ENCODE measurements around the gene MTM1. TPM values are rescaled to one million over a fixed set of nuclear protein-coding genes. Genes with fewer than 3 reads are reported as not detected.

Gene MTM1
- polyA plus RNA-seq, 1 of the 3 experiments (the other 2 are of a cell fraction) = 2.7 TPM

- no peak for TF ChIP-seq IRF3 (IDR thresholded peaks at IDR 0.05; ENCODE audit: low read depth, low read length)
- no peak for TF ChIP-seq TEAD4 (IDR thresholded peaks at IDR 0.05; ENCODE audit: borderline replicate concordance, insufficient read depth)
- no peak for TF ChIP-seq TAF1 (IDR thresholded peaks at IDR 0.05; ENCODE audit: borderline replicate concordance, low read depth, low read length)
- TF ChIP-seq CTCF (IDR thresholded peaks at IDR 0.05) = no peak
- no peak for TF ChIP-seq EZH2phosphoT487 (IDR thresholded peaks at IDR 0.05; ENCODE audit: borderline replicate concordance, low read depth)
Measured at GRCh38 chrX:150616179-150616862, 47.9 kb downstream of the MTM1 start (continued).

- DNase-seq = no peak
- CTCF ChIA-PET = no interaction called here
Measured at GRCh38 chrX:150616863-150617198, 48.4 kb downstream of the MTM1 start.

More at GRCh38 chrX:150616863-150617198, 48.4 kb downstream of the MTM1 start:
- Histone ChIP-seq H3K9ac (no peak overlapping the region), H3K4me1 (ENCODE audit: control insufficient read depth in 1 of 2, insufficient read depth in 2 of 2, low read depth in 1 of 2, low read length in 1 of 2) (no peaks in the 10 kb centered on the region), H3K9me2 (no peaks in the 10 kb centered on the region), H3K27me3 (ENCODE audit: insufficient read depth) (no peaks in the 10 kb centered on the region), H3K27ac (ENCODE audit: low read depth in 2 of 2, low read length in 1 of 2) (no peak overlapping the region), H3K36me3 (replicated peaks in 1 of 2; ENCODE audit: control insufficient read depth in 1 of 2, insufficient read depth in 2 of 2, low read length in 1 of 2) (peaks cover 3 to 9% of the 10 kb centered on the region in 2 experiments), H3K9me3 (no peaks in the 10 kb centered on the region), H3K4me2 (no peak overlapping the region), H3F3A (replicated peaks; ENCODE audit: insufficient read depth) (no peaks in the 10 kb centered on the region), H3K79me2 (ENCODE audit: insufficient read depth) (no peaks in the 10 kb centered on the region), H3K4me3 (ENCODE audit: low read depth in 2 of 2, low read length in 1 of 2) (no peak overlapping the region), H2AFZ (ENCODE audit: low read depth) (no peak overlapping the region), H4K20me1 (ENCODE audit: insufficient read depth) (no peaks in the 10 kb centered on the region)
- POLR2A ChIA-PET = no interaction called here
- TF ChIP-seq FOXM1 (IDR thresholded peaks at IDR 0.05; ENCODE audit: low read depth) = no peak
- TF ChIP-seq RCOR1 (IDR thresholded peaks at IDR 0.05; ENCODE audit: low read length) = no peak
- TF ChIP-seq MEF2A (IDR thresholded peaks at IDR 0.05; ENCODE audit: borderline replicate concordance, low read depth) = no peak
- no peak for TF ChIP-seq MAX (IDR thresholded peaks at IDR 0.05; ENCODE audit: low read depth)
- TF ChIP-seq NFIC (IDR thresholded peaks at IDR 0.05; ENCODE audit: borderline replicate concordance) = no peak
- no peak for TF ChIP-seq USF2 (IDR thresholded peaks at IDR 0.05; ENCODE audit: borderline replicate concordance, low read depth, low read length)
- TF ChIP-seq SIN3A (IDR thresholded peaks at IDR 0.05; ENCODE audit: borderline replicate concordance, low read depth, low read length) = no peak
- no peak for TF ChIP-seq CTCF (IDR thresholded peaks at IDR 0.05)
- no peak for TF ChIP-seq CHD2 (IDR thresholded peaks at IDR 0.05; ENCODE audit: low read length, partially characterized antibody)
- TF ChIP-seq RXRA (IDR thresholded peaks at IDR 0.05; ENCODE audit: borderline replicate concordance, low read depth) = no peak
- TF ChIP-seq RFX5 (IDR thresholded peaks at IDR 0.05; ENCODE audit: low read length) = no peak
- TF ChIP-seq FOXJ3 (CRISPR knock-in tag; IDR thresholded peaks at IDR 0.05) = no peak
- no peak for TF ChIP-seq NRF1 (IDR thresholded peaks at IDR 0.05; ENCODE audit: low read depth, low read length)
- TF ChIP-seq RAD21 (IDR thresholded peaks at IDR 0.05; ENCODE audit: low read length) = no peak
- TF ChIP-seq TCF12 (IDR thresholded peaks at IDR 0.05) = no peak
- TF ChIP-seq ZBTB33 (IDR thresholded peaks at IDR 0.05; ENCODE audit: borderline replicate concordance, low read depth) = no peak
- 53% methylated on average over 2 of the region's 2 CpGs for WGBS (ENCODE audit: low lambda C conversion rate)
